GM10266 (cell line): ENCODE data around the gene OR5V1.

ENCODE experiments used
- DNase-seq: peaks from one replicate; pipeline ENCODE4 v3.0.0; 2012; ENCODE audit errors: extremely low spot score
- CTCF ChIP-seq: IDR thresholded peaks from 2 replicates; pipeline ENCODE4 v1.5.1; 2012; ENCODE audit warnings: mild to moderate bottlenecking, low read depth; ENCODE audit not compliant: control insufficient read depth, insufficient read depth; ENCODE audit errors: missing control alignments

OR5V1 gene

GRCh38 chr6:29319931-29320330, 48.7 kb downstream of the OR5V1 start:
- no peak for TF ChIP-seq CTCF
- no peak for DNase-seq
